Ureter (tissue), 1 donor: ENCODE data around the gene TNFRSF1A. TPM values are rescaled to one million over a fixed set of nuclear protein-coding genes. Genes with fewer than 3 reads are reported as not detected.

Source experiments
- DNase-seq: peaks from one replicate; pipeline ENCODE4 v3.0.0-alpha.2; 2020; ENCODE audit warnings: low spot score
- total RNA-seq: library from RNA; stranded (reverse); gene quantifications from one replicate; pipeline ENCODE4 v1.2.4, GENCODE V29; 2023
- donor health status: DM: yes; HTN: yes; CAD: no.

TNFRSF1A gene
- 177 TPM for total RNA-seq

DNA sequence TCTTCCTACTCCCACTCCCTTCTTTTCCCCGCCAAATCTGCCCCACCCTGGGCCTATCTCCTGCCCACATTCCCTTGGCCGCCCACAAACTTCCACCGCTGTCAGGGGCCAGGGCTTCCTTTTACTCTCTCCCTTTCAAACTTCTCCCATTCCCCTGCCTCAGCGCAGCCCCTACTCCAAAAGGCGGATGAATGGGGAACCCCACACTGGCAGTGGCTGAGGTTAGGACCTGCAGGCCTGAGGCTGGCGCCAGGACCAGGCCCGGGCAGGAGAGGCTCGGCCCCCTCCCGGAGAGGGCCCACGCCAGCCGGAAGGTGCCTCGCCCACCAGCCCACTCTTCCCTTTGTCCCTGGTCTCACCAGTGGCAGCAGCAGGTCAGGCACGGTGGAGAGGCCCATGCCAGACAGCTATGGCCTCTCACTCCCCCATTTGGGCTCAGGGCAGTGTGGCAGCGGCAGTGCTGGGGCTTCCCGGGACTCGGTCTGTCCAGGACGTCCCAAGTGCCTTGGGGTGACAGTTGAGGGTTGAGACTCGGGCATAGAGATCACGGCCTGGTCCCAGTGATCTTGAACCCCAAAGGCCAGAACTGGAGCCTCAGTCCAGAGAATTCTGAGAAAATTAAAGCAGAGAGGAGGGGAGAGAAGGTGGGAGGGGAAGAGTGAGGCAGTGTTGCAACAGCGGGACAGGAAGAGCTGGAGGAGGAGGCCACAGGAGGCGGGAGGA is at the start of gene TNFRSF1A:
TSS of gene TNFRSF1A (minus strand) at position 660 of the 723 bp plus-strand sequence. CDS start at position 398, 262 bp downstream.
- peak; percentile 86 for DNase-seq

- DNase-seq = no peak
These were observed 49.1 kb upstream of the TNFRSF1A start for GRCh38 chr12:6391013-6391412.

DNA sequence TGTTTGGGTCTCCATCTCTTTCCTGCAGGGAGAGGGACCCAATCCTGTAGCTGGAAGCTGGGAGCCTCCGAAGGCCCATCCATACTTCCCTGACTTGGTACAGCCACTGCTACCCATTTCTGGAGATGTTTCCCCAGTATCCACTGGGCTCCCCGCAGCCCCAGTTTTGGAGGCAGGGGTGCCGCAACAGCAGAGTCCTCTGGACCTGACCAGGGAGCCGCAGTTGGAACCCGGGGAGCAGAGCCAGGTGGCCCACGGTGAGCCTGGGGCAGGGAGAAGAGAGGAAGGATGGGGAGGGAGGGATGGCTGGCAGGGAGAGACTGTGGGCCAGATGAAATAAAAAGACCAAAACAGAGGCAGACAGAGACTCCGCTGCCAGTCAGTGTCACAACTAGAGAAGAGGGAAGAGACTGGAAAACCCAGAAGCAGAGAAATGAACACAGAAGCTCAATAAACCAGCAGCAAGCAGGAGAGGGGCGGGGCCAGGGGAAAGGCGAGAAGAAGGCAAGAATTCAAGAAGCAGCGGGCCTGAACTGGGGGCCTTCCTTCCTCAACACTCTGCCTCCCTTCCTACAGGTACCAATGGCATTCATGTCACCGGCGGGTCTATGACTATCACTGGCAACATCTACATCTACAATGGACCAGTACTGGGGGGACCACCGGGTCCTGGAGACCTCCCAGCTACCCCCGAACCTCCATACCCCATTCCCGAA is 48.4 kb upstream of the TNFRSF1A start:
- no peak for DNase-seq

DNA sequence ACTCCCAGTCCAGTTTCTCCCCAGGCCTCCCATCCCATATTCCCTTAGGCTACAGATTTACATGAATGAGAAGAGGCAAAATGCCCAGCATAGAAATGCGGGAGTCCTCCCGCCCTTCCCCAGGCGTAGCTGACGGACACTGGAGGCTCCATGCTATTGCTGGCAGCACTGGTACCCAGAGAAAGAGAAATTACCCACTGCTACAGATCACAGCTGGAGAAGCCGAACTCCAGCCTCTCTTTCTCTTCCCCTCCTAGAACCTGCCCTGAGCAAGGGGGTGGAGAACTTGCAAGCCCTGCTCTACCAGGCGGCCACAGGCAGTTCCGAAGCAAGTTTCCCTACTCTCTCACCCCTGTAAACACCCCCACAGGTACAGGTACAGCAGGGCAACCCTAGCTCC is 45.7 kb upstream of the TNFRSF1A start:
- DNase-seq = no peak

DNA sequence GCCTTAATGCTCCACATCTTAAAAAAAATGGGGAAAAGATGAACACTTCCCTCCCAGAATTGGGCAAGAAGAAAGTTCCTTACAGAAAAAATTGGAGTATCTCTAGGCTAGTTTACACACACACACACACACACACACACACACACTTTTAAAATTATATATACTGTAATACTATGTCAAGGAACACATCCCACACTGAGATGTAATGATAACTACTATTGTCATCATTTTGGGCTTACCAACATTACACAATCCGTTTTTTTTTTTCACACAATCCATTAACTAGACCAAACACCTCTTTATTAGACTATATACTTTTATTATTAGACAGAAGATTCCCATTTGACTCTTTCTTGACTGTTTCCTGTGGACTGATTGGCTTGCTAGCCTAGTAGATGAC is 44.6 kb upstream of the TNFRSF1A start:
- no peak for DNase-seq

DNA sequence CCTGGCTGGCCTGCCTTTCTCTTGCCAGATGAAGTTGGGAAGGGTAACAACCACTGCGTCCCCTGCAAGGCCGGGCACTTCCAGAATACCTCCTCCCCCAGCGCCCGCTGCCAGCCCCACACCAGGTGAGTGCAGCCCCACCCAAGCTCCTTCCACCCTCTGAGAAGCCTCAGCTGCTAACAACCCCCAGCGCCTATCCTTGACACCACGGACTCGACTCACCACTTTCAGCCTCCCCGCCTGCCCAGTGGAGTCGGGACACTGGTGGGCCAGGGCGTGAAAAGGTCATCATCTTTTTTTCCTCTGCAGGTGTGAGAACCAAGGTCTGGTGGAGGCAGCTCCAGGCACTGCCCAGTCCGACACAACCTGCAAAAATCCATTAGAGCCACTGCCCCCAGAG is 44.2 kb upstream of the TNFRSF1A start:
- no peak for DNase-seq

- no peak for DNase-seq
These were observed 42.9 kb upstream of the TNFRSF1A start for GRCh38 chr12:6384499-6385436.

GRCh38 chr12:6383572-6384498 is 42.0 kb upstream of the TNFRSF1A start, which contains the start of gene LTBR:
TSS of gene LTBR (plus strand) at chr12:6384162. CDS start at chr12:6384359, 197 bp downstream.
- peak; percentile 97 for DNase-seq

- DNase-seq = no peak
These were observed 41.1 kb upstream of the TNFRSF1A start for GRCh38 chr12:6382982-6383381.

GRCh38 chr12:6382371-6382770 is 40.5 kb upstream of the TNFRSF1A start:
- no peak for DNase-seq

GRCh38 chr12:6380141-6381121 is 38.6 kb upstream of the TNFRSF1A start:
- no peak for DNase-seq

DNA sequence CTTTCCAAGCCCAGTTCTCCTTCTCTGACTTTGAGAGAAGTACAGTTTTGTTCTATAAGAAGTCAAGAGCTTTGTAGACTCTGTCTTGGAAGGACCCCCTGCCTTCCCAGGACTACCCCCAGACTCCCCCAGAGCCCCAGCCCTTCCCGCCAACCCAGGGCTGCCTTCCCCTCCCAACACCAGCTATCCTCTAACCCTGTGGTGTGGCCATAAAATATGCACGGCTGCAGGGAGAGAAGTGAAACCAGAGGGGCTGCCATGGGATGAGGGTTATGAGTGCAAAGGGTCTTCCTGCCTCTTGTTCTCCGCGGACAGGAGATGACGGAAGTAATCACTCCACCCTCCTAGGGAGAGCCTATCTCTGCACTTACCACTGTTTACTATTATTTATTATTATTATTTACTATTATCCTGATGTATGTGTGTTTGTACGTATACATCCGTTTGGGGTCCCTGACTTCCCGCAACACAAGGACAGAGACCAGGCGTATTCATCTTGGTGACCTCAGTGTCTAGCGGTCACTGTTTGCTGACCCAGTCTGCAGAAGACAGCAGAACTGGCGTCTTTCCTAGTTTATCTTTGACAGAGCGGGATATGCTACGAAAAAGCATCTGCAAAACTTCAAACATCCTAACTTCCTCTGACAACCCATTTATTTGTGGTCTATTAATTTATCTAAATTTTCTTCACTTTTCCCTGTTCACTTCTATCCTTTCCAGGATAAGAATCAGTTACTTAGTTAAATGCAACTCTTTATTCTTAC is 37.0 kb upstream of the TNFRSF1A start:
- no peak for DNase-seq

DNA sequence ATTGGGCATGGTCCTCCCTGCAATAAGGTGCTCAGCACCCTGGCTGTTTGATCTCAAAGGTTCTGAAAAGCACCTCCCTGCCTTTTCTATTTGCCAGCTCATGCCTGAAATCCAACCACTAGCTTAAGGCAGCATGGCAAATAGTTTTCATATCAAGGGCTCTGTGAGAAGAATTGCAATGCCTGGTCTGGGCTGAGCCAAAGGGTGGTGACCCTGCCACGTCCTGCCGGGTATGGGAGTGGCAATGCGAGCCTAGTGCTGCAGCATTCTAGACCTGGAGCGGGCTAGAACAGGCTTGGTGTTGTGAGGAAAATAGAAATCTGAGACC is 35.8 kb upstream of the TNFRSF1A start:
- DNase-seq = no peak

- DNase-seq = no peak
These were observed 35.2 kb upstream of the TNFRSF1A start for GRCh38 chr12:6376870-6377666.

DNA sequence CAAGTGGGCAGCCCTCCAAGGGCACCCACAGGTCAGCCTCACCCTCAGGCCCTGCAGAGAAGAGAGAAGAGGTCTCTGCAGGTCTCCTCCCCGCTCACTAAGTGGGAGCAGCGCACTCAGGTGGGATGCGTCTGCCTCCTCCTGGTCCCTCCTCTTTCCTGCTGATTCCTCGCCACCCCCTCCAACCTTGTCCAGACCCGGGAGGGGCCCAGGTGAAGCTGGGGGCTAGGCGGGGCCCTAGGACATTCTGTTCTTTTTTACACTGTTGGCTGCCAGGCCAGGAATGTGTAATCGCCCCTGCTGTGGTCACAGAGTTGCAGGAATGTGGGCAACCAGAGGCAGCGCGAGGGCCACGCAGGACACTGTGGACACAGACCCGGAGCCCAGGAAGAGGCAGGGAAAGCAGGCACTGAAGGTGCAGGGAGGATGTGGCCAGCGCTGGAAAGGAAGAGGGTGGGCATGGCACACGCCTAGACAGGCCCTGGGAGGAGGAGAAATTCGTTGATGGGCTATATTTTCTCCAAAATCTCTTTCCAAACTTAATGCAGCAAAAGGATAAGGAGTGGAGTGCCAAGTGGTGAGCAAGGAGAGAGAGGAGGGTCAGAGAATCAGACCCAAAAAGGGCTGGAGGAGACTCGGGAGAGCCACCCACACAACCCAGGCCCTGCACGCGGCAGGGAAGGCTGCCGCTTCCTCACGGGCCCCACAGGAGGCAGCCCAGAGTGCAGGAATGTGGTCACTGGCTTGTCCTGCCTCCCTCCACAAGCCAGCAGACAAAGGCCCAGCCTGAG is 34.4 kb upstream of the TNFRSF1A start:
- DNase-seq = peak; percentile 73

- DNase-seq = peak; percentile 73
These were observed 33.6 kb upstream of the TNFRSF1A start, which contains the start of gene SCNN1A for GRCh38 chr12:6375269-6376078. TSS of gene SCNN1A (minus strand) at chr12:6375563. CDS start at chr12:6374783, 780 bp downstream.
